Parathyroid adenoma (tissue), 2 donors: ENCODE results near the gene TLE2.
A peak's percentile ranks its signal among the peaks of the same experiment; 100 is the strongest.

ENCODE experiments used
- H2AFZ ChIP-seq: fragments of 300-600 bp; sonication (generic); one replicate; pipeline ENCODE4 v1.7.0; 2017; ENCODE audit warnings: antibody characterized with exemption, mild to moderate bottlenecking
- H3K27ac ChIP-seq: fragments of 300-600 bp; sonication (generic); one replicate; pipeline ENCODE4 v1.7.0; 2017
- H3K27me3 ChIP-seq: fragments of 300-600 bp; sonication (generic); one replicate; pipeline ENCODE4 v1.7.0; 2017; ENCODE audit warnings: low read length; ENCODE audit not compliant: control insufficient read depth, insufficient read depth
- H3K36me3 ChIP-seq: fragments of 300-600 bp; sonication (generic); one replicate; pipeline ENCODE4 v1.7.0; 2017; ENCODE audit warnings: low read length; ENCODE audit not compliant: control insufficient read depth, insufficient read depth
- H3K4me1 ChIP-seq: fragments of 300-600 bp; sonication (generic); one replicate; pipeline ENCODE4 v1.7.0; 2017; ENCODE audit warnings: control low read depth
- H3K4me2 ChIP-seq: fragments of 300-600 bp; sonication (generic); one replicate; pipeline ENCODE4 v1.7.0; 2017; ENCODE audit warnings: low read length
- H3K4me3 ChIP-seq: fragments of 300-600 bp; sonication (generic); one replicate; pipeline ENCODE4 v1.7.0; 2017; ENCODE audit warnings: low read depth, low read length
- H3K79me2 ChIP-seq: fragments of 300-600 bp; sonication (generic); one replicate; pipeline ENCODE4 v1.7.0; 2017; ENCODE audit warnings: control low read depth
- H3K9ac ChIP-seq: fragments of 300-600 bp; sonication (generic); one replicate; pipeline ENCODE4 v1.7.0; 2017; ENCODE audit warnings: mild to moderate bottlenecking
- H3K9me3 ChIP-seq: fragments of 300-600 bp; sonication (generic); one replicate; pipeline ENCODE4 v1.7.0; 2017; ENCODE audit warnings: low read length; ENCODE audit not compliant: control insufficient read depth
- TF ChIP-seq, protein P1 (sequence below): fragments of 300-600 bp; sonication (generic); IDR thresholded peaks from one replicate; pipeline ENCODE4 v1.7.0; 2017; ENCODE audit warnings: antibody characterized with exemption, mild to moderate bottlenecking
- donor health status: primary hyperparathyroidism.

The TLE2 gene

DNA sequence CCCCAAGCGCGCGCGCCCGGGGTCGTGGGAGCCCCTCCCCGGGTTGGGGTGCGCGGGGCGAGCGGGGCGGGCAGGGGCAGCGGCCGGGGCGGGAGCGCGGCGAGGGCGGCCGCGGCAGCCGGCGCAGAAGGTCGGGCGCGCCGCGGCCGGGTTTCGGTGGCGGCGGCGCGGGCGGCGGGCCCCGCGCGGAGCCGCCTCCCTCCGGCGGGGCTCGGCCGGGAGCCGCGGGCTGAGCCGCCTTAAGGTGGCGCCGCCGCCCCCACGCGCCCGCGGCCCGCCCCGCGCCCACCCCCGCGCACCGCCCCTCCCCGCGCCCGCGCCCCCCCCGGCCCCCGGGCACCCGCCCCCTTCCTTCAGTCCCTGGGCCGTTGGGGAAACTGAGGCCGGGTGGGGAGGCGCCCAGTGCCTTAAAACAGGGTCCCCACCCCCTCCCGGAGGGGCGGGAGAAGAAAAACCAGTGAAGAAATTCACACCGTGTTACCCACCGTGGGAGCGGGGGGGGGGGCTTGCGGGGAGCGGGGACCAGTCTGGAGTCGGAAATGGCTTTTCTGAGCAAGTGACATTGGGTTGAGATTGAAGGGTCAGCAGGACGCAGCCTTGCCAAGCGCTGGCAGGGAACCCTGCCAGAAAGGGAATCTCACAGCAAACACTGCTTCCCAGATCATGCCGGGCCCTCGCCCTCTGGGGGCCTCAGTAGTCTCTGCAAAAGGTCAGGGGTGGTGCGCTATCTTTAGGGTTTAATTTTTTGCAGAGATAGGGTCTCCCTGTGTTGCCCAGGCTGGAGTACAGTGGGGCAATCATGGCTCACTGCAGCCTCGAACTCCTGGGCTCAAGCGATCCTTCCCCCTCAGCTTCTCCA, at the start of gene TLE2:
Gene TLE2 (minus strand): TSS at position 216 of the 859 bp plus-strand sequence. CDS start 376 bp downstream, outside the sequence.
- H3K36me3 ChIP-seq: no peaks in the 10 kb centered on the region
- peak within 1 kb of the TSS; percentile 87 for H3K9ac ChIP-seq
- no peaks in the 10 kb centered on the region for H3K27me3 ChIP-seq
- peaks cover 5% of the 10 kb centered on the region for H3K4me1 ChIP-seq
- H3K27ac ChIP-seq: peak within 1 kb of the TSS; percentile 51
- H2AFZ ChIP-seq: peak within 1 kb of the TSS; percentile 85
- no peaks in the 10 kb centered on the region for H3K79me2 ChIP-seq
- H3K4me3 ChIP-seq: peak within 1 kb of the TSS; percentile 87
- no peaks in the 10 kb centered on the region for H3K9me3 ChIP-seq
- peak within 1 kb of the TSS; percentile 95 for H3K4me2 ChIP-seq
- TF ChIP-seq, protein P1, sequence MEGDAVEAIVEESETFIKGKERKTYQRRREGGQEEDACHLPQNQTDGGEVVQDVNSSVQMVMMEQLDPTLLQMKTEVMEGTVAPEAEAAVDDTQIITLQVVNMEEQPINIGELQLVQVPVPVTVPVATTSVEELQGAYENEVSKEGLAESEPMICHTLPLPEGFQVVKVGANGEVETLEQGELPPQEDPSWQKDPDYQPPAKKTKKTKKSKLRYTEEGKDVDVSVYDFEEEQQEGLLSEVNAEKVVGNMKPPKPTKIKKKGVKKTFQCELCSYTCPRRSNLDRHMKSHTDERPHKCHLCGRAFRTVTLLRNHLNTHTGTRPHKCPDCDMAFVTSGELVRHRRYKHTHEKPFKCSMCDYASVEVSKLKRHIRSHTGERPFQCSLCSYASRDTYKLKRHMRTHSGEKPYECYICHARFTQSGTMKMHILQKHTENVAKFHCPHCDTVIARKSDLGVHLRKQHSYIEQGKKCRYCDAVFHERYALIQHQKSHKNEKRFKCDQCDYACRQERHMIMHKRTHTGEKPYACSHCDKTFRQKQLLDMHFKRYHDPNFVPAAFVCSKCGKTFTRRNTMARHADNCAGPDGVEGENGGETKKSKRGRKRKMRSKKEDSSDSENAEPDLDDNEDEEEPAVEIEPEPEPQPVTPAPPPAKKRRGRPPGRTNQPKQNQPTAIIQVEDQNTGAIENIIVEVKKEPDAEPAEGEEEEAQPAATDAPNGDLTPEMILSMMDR: no peak

DNA sequence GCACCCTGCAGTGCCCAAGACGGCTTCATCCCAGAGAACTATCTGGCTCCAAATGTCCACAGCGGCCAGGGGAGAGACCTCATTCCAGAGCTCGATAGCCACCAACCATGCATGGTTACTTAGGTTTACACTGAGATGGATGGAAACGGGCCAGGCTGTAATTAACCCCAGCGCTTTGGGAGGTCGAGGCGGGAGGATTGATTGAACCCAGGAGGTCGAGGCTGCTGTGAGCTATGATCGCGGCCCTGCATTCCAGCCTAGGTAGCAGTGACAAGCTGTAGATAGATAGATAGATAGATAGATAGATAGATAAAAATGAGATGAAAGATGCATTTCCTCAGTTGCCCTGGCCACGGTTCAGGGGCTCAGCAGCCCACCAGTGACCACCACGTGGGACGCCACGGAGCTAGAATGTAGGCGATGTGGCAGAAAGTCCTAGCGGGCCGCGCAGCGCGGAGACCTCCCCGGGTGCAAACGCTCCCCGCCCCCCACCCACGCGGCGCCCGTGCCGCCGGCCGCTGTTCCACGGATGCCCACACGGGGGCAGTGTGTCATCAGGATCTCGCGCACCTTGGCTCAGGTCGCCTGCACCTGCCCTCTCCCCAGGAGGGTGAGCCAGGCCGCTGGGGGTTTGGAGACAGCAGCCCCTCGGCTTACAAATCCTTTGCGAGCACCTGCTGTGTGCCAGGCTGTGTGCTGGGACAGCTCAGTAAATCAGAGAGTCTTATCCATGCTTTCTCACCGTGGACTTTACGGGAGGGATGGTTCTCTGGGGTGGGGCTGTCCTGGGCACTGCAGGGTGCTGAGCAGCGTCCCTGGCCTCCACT, 46.7 kb upstream of the TLE2 start:
- no peak overlapping the region for H3K4me3 ChIP-seq
- no peaks in the 10 kb centered on the region for H3K4me1 ChIP-seq
- H3K27me3 ChIP-seq: no peaks in the 10 kb centered on the region
- no peaks in the 10 kb centered on the region for H3K9me3 ChIP-seq
- H3K79me2 ChIP-seq: no peaks in the 10 kb centered on the region
- H3K4me2 ChIP-seq: no peak overlapping the region
- H3K9ac ChIP-seq: no peak overlapping the region
- TF ChIP-seq, protein P1: peak; percentile 96
- no peak overlapping the region for H3K27ac ChIP-seq
- peak overlapping the region; percentile 5 for H2AFZ ChIP-seq
- no peaks in the 10 kb centered on the region for H3K36me3 ChIP-seq

DNA sequence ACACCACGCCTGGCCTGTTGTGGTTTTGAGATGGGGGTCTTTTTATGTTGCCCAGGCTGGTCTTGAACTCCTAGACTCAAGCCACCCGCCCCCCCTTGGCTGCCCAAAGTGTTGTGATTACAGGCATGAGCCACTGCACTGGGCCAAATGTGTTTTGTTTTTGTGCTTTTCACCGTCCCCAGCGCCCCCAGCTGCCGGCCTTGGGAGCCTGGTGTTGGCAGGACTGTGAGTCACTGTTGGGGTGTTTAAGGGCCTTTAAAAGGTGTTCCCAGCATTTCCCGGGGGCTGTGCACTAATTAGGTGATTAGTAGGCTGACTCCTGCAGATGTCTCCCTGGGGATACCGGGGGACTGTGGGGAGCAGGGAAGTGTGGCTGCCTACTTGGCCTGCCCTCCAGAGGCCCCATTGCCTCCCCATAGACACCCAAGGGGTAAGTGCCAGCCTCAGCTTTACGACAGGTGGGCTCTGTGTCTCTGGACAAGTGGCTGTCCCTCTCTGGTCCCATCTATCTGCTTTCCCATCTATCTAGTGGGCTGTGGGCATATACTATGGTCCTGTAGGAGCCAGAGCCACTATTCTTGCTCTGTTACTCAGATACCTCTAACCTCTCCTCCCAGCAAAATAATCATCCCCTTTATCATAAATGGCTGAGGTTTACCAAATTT, 45.0 kb upstream of the TLE2 start:
- H3K4me1 ChIP-seq: no peaks in the 10 kb centered on the region
- TF ChIP-seq, protein P1: no peak
- no peaks in the 10 kb centered on the region for H3K9me3 ChIP-seq
- H3K9ac ChIP-seq: no peak overlapping the region
- no peak overlapping the region for H3K27ac ChIP-seq
- H3K27me3 ChIP-seq: no peaks in the 10 kb centered on the region
- no peak overlapping the region for H2AFZ ChIP-seq
- no peaks in the 10 kb centered on the region for H3K79me2 ChIP-seq
- no peak overlapping the region for H3K4me3 ChIP-seq
- H3K4me2 ChIP-seq: no peak overlapping the region
- H3K36me3 ChIP-seq: no peaks in the 10 kb centered on the region

DNA sequence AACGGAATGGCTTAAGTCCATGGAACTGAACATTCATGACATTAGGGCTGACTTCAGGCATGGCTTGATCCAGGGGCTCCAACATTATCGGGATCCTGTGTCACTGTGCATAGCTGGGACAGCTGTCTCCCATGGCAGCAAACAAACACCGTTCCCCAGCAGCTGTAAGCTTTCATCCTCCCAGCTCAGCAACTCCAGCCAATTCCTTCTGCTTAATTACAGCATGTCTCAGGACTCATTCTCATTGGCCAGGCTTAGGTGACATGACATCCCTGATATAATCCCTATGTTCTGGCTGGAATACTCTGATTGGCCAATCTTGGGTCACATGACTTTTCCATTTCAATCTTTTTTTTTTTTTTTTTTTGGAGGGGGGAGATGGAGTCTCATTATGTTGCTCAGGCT, 44.1 kb upstream of the TLE2 start:
- Histone ChIP-seq H3K4me2 (no peak overlapping the region), H3K27ac (no peak overlapping the region), H3K9me3 (no peaks in the 10 kb centered on the region), H3K9ac (no peak overlapping the region), H3K4me3 (no peak overlapping the region), H2AFZ (no peak overlapping the region), H3K4me1 (no peaks in the 10 kb centered on the region), H3K36me3 (no peaks in the 10 kb centered on the region), H3K79me2 (no peaks in the 10 kb centered on the region), H3K27me3 (no peaks in the 10 kb centered on the region)
- TF ChIP-seq, protein P1: no peak
